GM20000 (cell line): ENCODE data around the gene TCF7L2.
"Not testable (repeated sequence)": the region's sequence is repeated elsewhere in the genome, so short reads cannot be mapped to it uniquely, and the experiment has no call there.

Source experiments
- DNase-seq: peaks from one replicate; pipeline ENCODE4 v3.0.0; 2012; ENCODE audit warnings: low spot score
- CTCF ChIP-seq: IDR thresholded peaks from 2 replicates; pipeline ENCODE4 v1.5.1; 2012; ENCODE audit warnings: mild to moderate bottlenecking, control low read depth; ENCODE audit errors: extremely low read depth, missing control alignments

TCF7L2 gene

DNA sequence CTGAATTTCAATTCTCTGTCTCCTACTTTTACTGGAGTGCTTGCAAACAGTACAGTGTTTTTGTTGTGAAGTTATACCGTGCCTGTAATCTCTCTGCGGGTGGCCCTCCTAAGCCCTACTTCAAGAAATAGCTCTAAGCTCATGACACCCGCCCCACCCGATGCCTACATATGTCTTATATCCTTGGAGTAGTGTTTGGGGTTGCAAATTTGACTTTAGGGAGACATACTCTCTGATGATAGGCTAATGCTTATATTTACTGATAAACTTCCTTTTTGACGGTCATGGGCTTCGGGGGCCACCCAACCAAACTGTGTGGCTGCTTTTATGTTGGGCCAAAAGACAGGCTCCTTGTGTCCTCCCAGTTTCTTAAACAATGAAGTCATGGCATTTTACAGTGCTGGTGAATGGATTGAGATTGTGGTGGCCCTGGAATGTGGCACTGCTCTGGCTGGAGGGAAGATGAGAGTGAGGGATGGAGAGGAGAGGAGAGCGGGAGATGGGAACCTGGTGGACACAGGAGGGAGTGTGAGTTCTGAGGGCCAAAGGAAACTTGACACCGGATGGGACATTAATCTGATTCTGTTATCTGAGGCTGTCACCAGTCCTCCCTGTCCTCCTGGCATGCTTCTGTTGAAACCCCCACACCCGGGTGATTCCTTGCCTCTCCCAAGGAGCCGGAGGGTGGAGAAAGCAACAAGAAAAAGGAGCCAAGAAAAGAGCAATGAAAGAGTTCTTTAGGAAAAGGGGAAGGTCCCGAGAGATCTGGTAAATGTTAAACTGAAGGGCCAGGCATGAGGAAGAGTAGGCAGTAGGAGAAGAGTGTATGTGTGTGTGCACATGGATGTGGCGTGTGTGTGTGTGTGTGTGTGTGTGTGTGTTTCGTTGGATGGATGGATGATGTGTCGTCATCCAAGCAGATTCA, 113.3 kb downstream of the TCF7L2 start:
- DNase-seq = no peak
- TF ChIP-seq CTCF = no peak

DNA sequence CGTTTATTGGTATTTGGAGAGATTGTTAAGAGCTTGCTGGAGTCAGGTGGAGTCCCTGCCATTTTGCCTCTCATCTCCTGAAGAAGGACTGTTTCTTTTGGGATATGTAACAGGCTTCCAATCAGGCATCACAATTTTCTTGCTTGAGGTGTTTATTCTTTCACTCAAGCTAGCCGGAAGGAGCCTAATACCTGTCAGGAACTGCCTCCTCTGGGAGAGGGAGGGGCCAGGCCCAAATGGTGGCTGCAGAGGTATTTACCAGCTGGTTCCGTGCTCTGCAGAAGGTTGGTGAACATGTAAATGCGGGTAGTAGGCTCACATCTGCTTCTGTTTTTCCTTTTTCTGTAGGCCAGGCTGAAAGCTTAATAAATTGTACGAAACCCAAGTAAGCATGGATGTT, 114.0 kb downstream of the TCF7L2 start:
- no peak for DNase-seq
- no peak for TF ChIP-seq CTCF

DNA sequence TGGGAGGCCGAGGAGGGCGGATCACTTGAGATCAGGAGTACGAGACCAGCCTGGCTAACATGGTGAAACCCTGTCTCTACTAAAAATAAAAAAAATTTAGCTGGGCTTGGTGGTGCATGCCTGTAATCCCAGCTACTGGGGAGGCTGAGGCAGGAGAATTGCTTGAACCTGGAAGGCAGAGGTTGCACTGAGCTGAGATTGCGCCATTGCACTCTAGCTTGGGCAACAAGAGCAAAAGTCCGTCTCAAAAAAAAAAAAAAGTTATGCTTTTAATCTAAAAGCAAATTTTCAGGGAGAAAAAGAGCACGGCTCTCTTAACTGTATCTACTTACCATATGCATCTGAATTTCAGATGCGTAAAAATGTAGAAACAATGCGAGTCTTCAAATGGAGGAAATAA, 116.1 kb downstream of the TCF7L2 start:
- DNase-seq = not testable (repeated sequence)

- TF ChIP-seq CTCF = no peak
- no peak for DNase-seq
Observed at GRCh38 chr10:113066561-113067312, 116.7 kb downstream of the TCF7L2 start.

DNA sequence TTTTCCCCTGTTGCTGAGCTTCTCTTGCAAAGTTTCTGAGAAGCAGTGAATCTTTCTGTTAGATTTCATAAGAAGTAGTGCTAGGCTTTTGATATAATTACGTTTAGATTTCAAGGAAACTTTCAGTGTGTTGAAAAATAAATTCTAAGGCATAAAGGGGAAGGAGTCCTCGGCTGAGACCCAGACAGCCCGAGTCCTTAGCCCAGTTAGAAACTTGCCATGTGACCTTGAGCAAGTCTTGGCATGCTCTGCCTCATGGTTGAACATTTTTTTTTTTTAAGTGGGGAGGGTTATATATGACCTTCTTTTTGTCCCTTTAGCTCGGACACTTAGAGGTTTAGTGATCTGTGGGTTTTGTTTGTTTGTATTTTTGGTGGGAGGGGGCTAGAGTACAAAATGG, 117.5 kb downstream of the TCF7L2 start:
- no peak for DNase-seq
- no peak for TF ChIP-seq CTCF

GRCh38 chr10:113068178-113068890, 118.3 kb downstream of the TCF7L2 start:
- no peak for DNase-seq
- TF ChIP-seq CTCF = no peak

GRCh38 chr10:113069595-113069994, 119.5 kb downstream of the TCF7L2 start:
- no peak for DNase-seq
- no peak for TF ChIP-seq CTCF
